Neural progenitor cell (in vitro differentiated cells): ENCODE results near the gene DPH1. TPM values are rescaled to one million over a fixed set of nuclear protein-coding genes. Genes with fewer than 3 reads are reported as not detected.
A peak's percentile ranks its signal among the peaks of the same experiment; 100 is the strongest.

ENCODE experiments used
- DNase-seq: peaks from one replicate; pipeline ENCODE4 v3.0.0-alpha.2; 2016; ENCODE audit warnings: low spot score
- H2AFZ ChIP-seq: fragments of 200-600 bp; sonication (generic); replicated peaks from 2 replicates; pipeline ENCODE4 v1.6.1; 2016; ENCODE audit warnings: antibody characterized with exemption
- H3F3A ChIP-seq: fragments of 200-600 bp; sonication (generic); 2 replicates; pipeline ENCODE4 v1.6.1; 2016; ENCODE audit warnings: antibody characterized with exemption, low read depth
- H3K27ac ChIP-seq: fragments of 200-600 bp; sonication (generic); 2 replicates; pipeline ENCODE4 v1.5.1; 2016; ENCODE audit warnings: mild to moderate bottlenecking
- H3K27me3 ChIP-seq: fragments of 200-600 bp; sonication (generic); 2 replicates; pipeline ENCODE4 v1.6.1; 2016; ENCODE audit warnings: mild to moderate bottlenecking, moderate library complexity
- H3K36me3 ChIP-seq: fragments of 200-600 bp; sonication (generic); 2 replicates; pipeline ENCODE4 v1.5.1; 2016
- H3K4me1 ChIP-seq: fragments of 200-600 bp; sonication (generic); 2 replicates; pipeline ENCODE4 v1.6.1; 2016; ENCODE audit warnings: mixed run types
- H3K4me2 ChIP-seq: fragments of 200-600 bp; sonication (generic); 2 replicates; pipeline ENCODE4 v1.6.1; 2016
- H3K4me3 ChIP-seq: fragments of 200-600 bp; sonication (generic); 2 replicates; pipeline ENCODE4 v1.5.1; 2016
- H3K79me2 ChIP-seq: fragments of 200-600 bp; sonication (generic); 2 replicates; pipeline ENCODE4 v1.6.1; 2016; ENCODE audit warnings: low read depth
- H3K9ac ChIP-seq: fragments of 200-600 bp; sonication (generic); 2 replicates; pipeline ENCODE4 v1.6.1; 2016
- H3K9me3 ChIP-seq: fragments of 200-600 bp; sonication (generic); 2 replicates; pipeline ENCODE4 v1.5.1; 2016; ENCODE audit warnings: low read depth
- H4K20me1 ChIP-seq: fragments of 200-600 bp; sonication (generic); 2 replicates; pipeline ENCODE4 v1.6.1; 2016; ENCODE audit warnings: low read depth
- H3K27ac Mint-ChIP-seq: 3 replicates; pipeline ENCODE4 v1.8.0; 2021; ENCODE audit warnings: mixed read lengths
- H3K27me3 Mint-ChIP-seq: 2 replicates; pipeline ENCODE4 v1.8.0; 2022; ENCODE audit warnings: low read depth, mild to moderate bottlenecking, inconsistent platforms, moderate library complexity, mixed read lengths; ENCODE audit not compliant: insufficient read depth
- H3K36me3 Mint-ChIP-seq: 3 replicates; pipeline ENCODE4 v1.8.0; 2021; ENCODE audit warnings: mixed read lengths
- H3K4me1 Mint-ChIP-seq: 3 replicates; pipeline ENCODE4 v1.8.0; 2021; ENCODE audit warnings: mixed read lengths
- H3K4me3 Mint-ChIP-seq: 3 replicates; pipeline ENCODE4 v1.8.0; 2021; ENCODE audit warnings: mild to moderate bottlenecking, moderate library complexity, mixed read lengths
- H3K9me3 Mint-ChIP-seq: 3 replicates; pipeline ENCODE4 v1.8.0; 2020; ENCODE audit warnings: mixed read lengths
- CTCF ChIP-seq: fragments of 200-600 bp; sonication (generic); IDR thresholded peaks from 2 replicates; pipeline ENCODE4 v1.5.1; 2017; ENCODE audit warnings: antibody characterized with exemption, mild to moderate bottlenecking
- EZH2 ChIP-seq: fragments of 200-600 bp; sonication (generic); IDR thresholded peaks from 2 replicates; pipeline ENCODE4 v1.6.1; 2017; ENCODE audit warnings: antibody characterized with exemption, mild to moderate bottlenecking, moderate library complexity
- EZH2phosphoT487 ChIP-seq: fragments of 200-600 bp; sonication (generic); IDR thresholded peaks from 2 replicates; pipeline ENCODE4 v1.6.1; 2017; ENCODE audit warnings: antibody characterized with exemption
- total RNA-seq: library from RNA; depleted of rRNA; stranded (reverse); fragments of >200 nt; gene quantifications from 2 replicates; pipeline ENCODE4 v1.2.3, GENCODE V29; 2015; ENCODE audit warnings: low replicate concordance

DPH1 gene
- total RNA-seq, 1 donor from 2014 or later: 21.1 TPM

- H3K9me3 ChIP-seq: no peaks in the 10 kb centered on the region
- H3K4me3 Mint-ChIP-seq: peak overlapping the region; percentile 91
- H3K36me3 Mint-ChIP-seq: peaks cover 7% of the 10 kb centered on the region
- H3K4me1 ChIP-seq: peaks cover 6% of the 10 kb centered on the region
- H2AFZ ChIP-seq: no peak overlapping the region
- H3K9ac ChIP-seq: no peak overlapping the region
- peak overlapping the region; percentile 75 for H3K4me3 ChIP-seq
- no peak overlapping the region for H3K27ac ChIP-seq
- H3K4me1 Mint-ChIP-seq: peaks cover 30% of the 10 kb centered on the region
- peaks cover 26% of the 10 kb centered on the region for H3K27me3 Mint-ChIP-seq
- peaks cover 73% of the 10 kb centered on the region for H3K27me3 ChIP-seq
- H3K4me2 ChIP-seq: peak overlapping the region; percentile 100
- TF ChIP-seq EZH2phosphoT487: no peak
- no peaks in the 10 kb centered on the region for H3K9me3 Mint-ChIP-seq
- H4K20me1 ChIP-seq: peaks cover 37% of the 10 kb centered on the region
- H3K36me3 ChIP-seq: no peaks in the 10 kb centered on the region
- H3F3A ChIP-seq: peaks cover 29% of the 10 kb centered on the region
- peaks cover 5% of the 10 kb centered on the region for H3K79me2 ChIP-seq
- no peak for DNase-seq
- H3K27ac Mint-ChIP-seq: no peak overlapping the region
These were observed 18.9 kb downstream of the DPH1 start for GRCh38 chr17:2048805-2049204.

DNA sequence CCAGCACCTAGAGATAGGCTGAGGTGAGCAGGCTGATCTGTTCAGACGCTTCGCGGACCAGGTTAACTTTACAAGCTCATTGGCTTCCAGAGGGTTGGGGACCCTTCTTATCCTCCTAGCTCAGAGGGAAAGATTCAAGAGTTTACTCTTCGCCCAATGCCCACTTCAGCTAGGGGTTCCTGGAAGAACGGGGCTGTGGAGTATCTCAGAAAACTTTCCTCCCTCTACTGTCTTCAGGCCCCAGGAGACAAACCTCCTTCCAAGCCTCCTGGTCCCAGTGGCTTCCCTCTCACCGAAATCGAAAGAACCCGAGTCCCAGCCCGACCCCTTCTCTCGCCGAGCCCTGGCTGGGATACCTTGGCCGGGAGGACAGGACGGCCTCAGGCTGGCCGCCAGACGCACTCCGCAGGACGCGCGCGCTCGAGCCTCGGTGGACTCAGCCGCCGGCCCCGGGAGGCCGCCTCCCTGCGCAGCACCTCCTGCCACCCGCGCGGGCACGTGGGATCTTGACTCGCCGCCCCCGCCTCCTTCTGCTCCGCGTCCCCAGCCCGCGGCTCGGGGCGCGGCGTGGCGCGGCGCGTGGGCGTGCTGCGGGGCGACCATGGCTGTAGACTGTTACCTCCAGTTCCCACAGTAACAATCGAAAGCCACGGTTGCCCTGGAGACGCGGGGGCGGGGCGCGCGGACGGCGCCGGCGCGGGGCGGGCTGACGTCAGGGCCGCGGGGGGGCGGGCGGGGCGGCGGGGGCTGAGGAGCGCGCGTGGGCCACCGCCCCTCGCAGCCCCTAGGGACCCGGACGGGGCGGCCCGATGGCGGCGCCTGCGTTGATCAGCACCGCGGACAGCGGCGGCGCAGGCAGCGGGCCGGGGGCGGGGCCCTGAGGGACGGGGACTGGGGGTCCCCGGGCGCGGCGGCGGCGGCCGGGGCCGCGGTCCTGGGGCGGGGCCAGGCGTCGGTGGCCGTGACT, 19.7 kb downstream of the DPH1 start:
- Histone ChIP-seq H2AFZ (peak overlapping the region; percentile 34), H3K27ac (no peak overlapping the region), H3K27me3 (peaks cover 81% of the 10 kb centered on the region)

GRCh38 chr17:2050300-2051060, 20.5 kb downstream of the DPH1 start:
- H3K4me1 Mint-ChIP-seq: peaks cover 31% of the 10 kb centered on the region
- Histone ChIP-seq H3K4me1 (peaks cover 10% of the 10 kb centered on the region), H3K27ac (no peak overlapping the region)

More for the DNA sequence above, 19.7 kb downstream of the DPH1 start:
- Histone ChIP-seq H3K9me3 (no peaks in the 10 kb centered on the region), H3K4me3 (peak overlapping the region; percentile 75), H3K79me2 (no peaks in the 10 kb centered on the region), H3K4me2 (peak overlapping the region; percentile 100), H3K4me1 (peaks cover 6% of the 10 kb centered on the region), H3K36me3 (no peaks in the 10 kb centered on the region), H3K9ac (no peak overlapping the region), H4K20me1 (peaks cover 45% of the 10 kb centered on the region), H3F3A (peaks cover 35% of the 10 kb centered on the region)
- TF ChIP-seq EZH2: no peak
- TF ChIP-seq CTCF: no peak
- TF ChIP-seq EZH2phosphoT487: no peak
- Mint-ChIP-seq H3K36me3 (peaks cover 5% of the 10 kb centered on the region), H3K9me3 (no peaks in the 10 kb centered on the region), H3K27ac (peak overlapping the region; percentile 76), H3K4me3 (peak overlapping the region; percentile 91), H3K27me3 (peaks cover 31% of the 10 kb centered on the region), H3K4me1 (peaks cover 32% of the 10 kb centered on the region)
- peak; percentile 95 for DNase-seq

More at GRCh38 chr17:2050300-2051060, 20.5 kb downstream of the DPH1 start:
- Histone ChIP-seq H3K4me3 (peak overlapping the region; percentile 56), H3K9ac (no peak overlapping the region), H3F3A (peaks cover 36% of the 10 kb centered on the region), H4K20me1 (peaks cover 52% of the 10 kb centered on the region), H2AFZ (no peak overlapping the region), H3K27me3 (peaks cover 90% of the 10 kb centered on the region), H3K9me3 (no peaks in the 10 kb centered on the region), H3K36me3 (no peaks in the 10 kb centered on the region), H3K4me2 (peak overlapping the region; percentile 81), H3K79me2 (no peaks in the 10 kb centered on the region)
- no peaks in the 10 kb centered on the region for H3K36me3 Mint-ChIP-seq
- no peaks in the 10 kb centered on the region for H3K9me3 Mint-ChIP-seq
- no peak overlapping the region for H3K4me3 Mint-ChIP-seq
- TF ChIP-seq EZH2phosphoT487: no peak
- TF ChIP-seq CTCF: no peak
- H3K27me3 Mint-ChIP-seq: peaks cover 29% of the 10 kb centered on the region
- H3K27ac Mint-ChIP-seq: no peak overlapping the region
- peak; percentile 88 for DNase-seq
